Measurements from ENCODE around the gene MYO7B. TPM values are rescaled to one million over a fixed set of nuclear protein-coding genes. Genes with fewer than 3 reads are reported as not detected.

Gene MYO7B
- total RNA-seq, 1 donor from 2014 or later = 0.04 TPM

GRCh38 chr2:127630864-127631540 is 95.5 kb downstream of the MYO7B start:
- DNase-seq (ENCODE audit: low spot score in 2 of 2, unreplicated experiment in 2 of 2) = no peak
- Mint-ChIP-seq H3K27ac (no peak overlapping the region), H3K4me1 (no peaks in the 10 kb centered on the region), H3K9me3 (no peaks in the 10 kb centered on the region), H3K36me3 (no peaks in the 10 kb centered on the region), H3K4me3 (no peak overlapping the region), H3K27me3 (ENCODE audit: low read depth) (peaks cover 4% of the 10 kb centered on the region)
- no peak for TF ChIP-seq CTCF (IDR thresholded peaks at IDR 0.05; ENCODE audit: unreplicated experiment)

- H3K27ac Mint-ChIP-seq = no peak overlapping the region
- no peaks in the 10 kb centered on the region for H3K9me3 Mint-ChIP-seq
- no peaks in the 10 kb centered on the region for H3K4me1 Mint-ChIP-seq
- H3K36me3 Mint-ChIP-seq = no peaks in the 10 kb centered on the region
- no peak overlapping the region for H3K4me3 Mint-ChIP-seq
- TF ChIP-seq CTCF (IDR thresholded peaks at IDR 0.05; ENCODE audit: unreplicated experiment) = no peak
- DNase-seq (ENCODE audit: low spot score in 2 of 2, unreplicated experiment in 2 of 2) = no peak
- peaks cover 3% of the 10 kb centered on the region for H3K27me3 Mint-ChIP-seq (ENCODE audit: low read depth)
Measured at GRCh38 chr2:127631541-127631996, 96.1 kb downstream of the MYO7B start.

- H3K36me3 Mint-ChIP-seq = no peaks in the 10 kb centered on the region
- H3K4me3 Mint-ChIP-seq = no peak overlapping the region
- no peak for DNase-seq (ENCODE audit: low spot score in 2 of 2, unreplicated experiment in 2 of 2)
- peaks cover under 1% of the 10 kb centered on the region for H3K27me3 Mint-ChIP-seq (ENCODE audit: low read depth)
- no peak for TF ChIP-seq CTCF (IDR thresholded peaks at IDR 0.05; ENCODE audit: unreplicated experiment)
- H3K27ac Mint-ChIP-seq = no peak overlapping the region
- no peaks in the 10 kb centered on the region for H3K9me3 Mint-ChIP-seq
- no peaks in the 10 kb centered on the region for H3K4me1 Mint-ChIP-seq
Measured at GRCh38 chr2:127631997-127632581, 96.6 kb downstream of the MYO7B start.

GRCh38 chr2:127632592-127633489 is 97.4 kb downstream of the MYO7B start:
- DNase-seq (ENCODE audit: low spot score in 2 of 2, unreplicated experiment in 2 of 2) = no peak
- Mint-ChIP-seq H3K36me3 (no peaks in the 10 kb centered on the region), H3K27me3 (ENCODE audit: low read depth) (no peaks in the 10 kb centered on the region), H3K27ac (no peak overlapping the region), H3K4me1 (peaks cover 3% of the 10 kb centered on the region), H3K9me3 (no peaks in the 10 kb centered on the region), H3K4me3 (no peak overlapping the region)
- no peak for TF ChIP-seq CTCF (IDR thresholded peaks at IDR 0.05; ENCODE audit: unreplicated experiment)

GRCh38 chr2:127633556-127634065 is 98.1 kb downstream of the MYO7B start:
- Mint-ChIP-seq H3K4me3 (no peak overlapping the region), H3K27ac (no peak overlapping the region), H3K27me3 (ENCODE audit: low read depth) (no peaks in the 10 kb centered on the region)

More at GRCh38 chr2:127633556-127634065, 98.1 kb downstream of the MYO7B start:
- no peaks in the 10 kb centered on the region for H3K9me3 Mint-ChIP-seq
- no peaks in the 10 kb centered on the region for H3K36me3 Mint-ChIP-seq
- H3K4me1 Mint-ChIP-seq = peaks cover 7% of the 10 kb centered on the region
- DNase-seq (ENCODE audit: low spot score in 2 of 2, unreplicated experiment in 2 of 2) = no peak
- TF ChIP-seq CTCF (IDR thresholded peaks at IDR 0.05; ENCODE audit: unreplicated experiment) = no peak

Measured in mesothelial cell of epicardium (in vitro differentiated cells).